Inflammatory macrophage treated with lipopolysaccharide for 4 hours (primary cell): Measurements from ENCODE around the gene PSMF1.
"Not testable (repeated sequence)": the region's sequence is repeated elsewhere in the genome, so short reads cannot be mapped to it uniquely, and the experiment has no call there.

ENCODE experiments used
- DNase-seq: peaks from one replicate; pipeline ENCODE4 v3.0.0-alpha.2; 2020

The PSMF1 gene

GRCh38 chr20:1216527-1217427, 98.4 kb downstream of the PSMF1 start:
- not testable (repeated sequence) for DNase-seq
